Adrenal gland (tissue), 5 donors: ENCODE results near the gene BSPRY.

Experiments used
- POLR2A ChIP-seq, 2 donors: fragments of 450-650 bp; IDR thresholded peaks; one replicate each; pipeline ENCODE4 v1.6.1; 2017; ENCODE audit warnings: antibody characterized with exemption in 2 of 2, mild to moderate bottlenecking in 2 of 2, moderate library complexity in 1 of 2
- TF ChIP-seq, protein P1 (sequence below), 6 experiments: fragments of 450-650 bp in 4 of 6; fragments of 200-600 bp in 2 of 6; sonication (generic) in 1 of 6; IDR thresholded peaks; 1 replicate in 5 of 6; 2 replicates in 1 of 6; pipeline versions ENCODE4 v1.5.1 to v1.8.0; 2016 to 2021; ENCODE audit warnings: antibody characterized with exemption in 6 of 6, mild to moderate bottlenecking in 2 of 6, moderate library complexity in 1 of 6
- donor health status: DM: no; HTN: no; CAD: no.

DNA sequence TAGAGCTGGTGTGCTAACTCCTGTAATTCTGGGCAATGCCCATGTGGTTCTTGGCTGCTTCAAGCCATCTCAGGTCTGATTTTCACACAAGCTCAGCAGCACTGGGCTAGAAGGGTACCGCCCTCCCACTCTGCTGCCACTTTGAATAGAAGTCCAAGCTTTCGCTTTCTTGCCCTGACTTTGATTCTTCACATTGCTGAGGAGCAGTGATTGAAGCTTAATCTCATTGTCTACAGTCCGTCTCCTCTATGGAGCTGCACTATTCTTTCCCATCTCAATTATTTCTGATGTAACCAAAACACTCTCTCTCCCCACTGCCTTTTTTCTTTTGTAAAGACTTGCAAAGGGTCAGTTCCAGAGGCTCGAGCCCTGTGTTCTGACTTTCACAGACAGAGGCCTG is 33.3 kb upstream of the BSPRY start:
- TF ChIP-seq, protein P1, sequence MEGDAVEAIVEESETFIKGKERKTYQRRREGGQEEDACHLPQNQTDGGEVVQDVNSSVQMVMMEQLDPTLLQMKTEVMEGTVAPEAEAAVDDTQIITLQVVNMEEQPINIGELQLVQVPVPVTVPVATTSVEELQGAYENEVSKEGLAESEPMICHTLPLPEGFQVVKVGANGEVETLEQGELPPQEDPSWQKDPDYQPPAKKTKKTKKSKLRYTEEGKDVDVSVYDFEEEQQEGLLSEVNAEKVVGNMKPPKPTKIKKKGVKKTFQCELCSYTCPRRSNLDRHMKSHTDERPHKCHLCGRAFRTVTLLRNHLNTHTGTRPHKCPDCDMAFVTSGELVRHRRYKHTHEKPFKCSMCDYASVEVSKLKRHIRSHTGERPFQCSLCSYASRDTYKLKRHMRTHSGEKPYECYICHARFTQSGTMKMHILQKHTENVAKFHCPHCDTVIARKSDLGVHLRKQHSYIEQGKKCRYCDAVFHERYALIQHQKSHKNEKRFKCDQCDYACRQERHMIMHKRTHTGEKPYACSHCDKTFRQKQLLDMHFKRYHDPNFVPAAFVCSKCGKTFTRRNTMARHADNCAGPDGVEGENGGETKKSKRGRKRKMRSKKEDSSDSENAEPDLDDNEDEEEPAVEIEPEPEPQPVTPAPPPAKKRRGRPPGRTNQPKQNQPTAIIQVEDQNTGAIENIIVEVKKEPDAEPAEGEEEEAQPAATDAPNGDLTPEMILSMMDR (IDR thresholded peaks at IDR 0.05): no peak
- TF ChIP-seq POLR2A (IDR thresholded peaks at IDR 0.05): no peak
